Chondrocyte (in vitro differentiated cells): ENCODE results near the gene FAM107B. TPM values are rescaled to one million over a fixed set of nuclear protein-coding genes. Genes with fewer than 3 reads are reported as not detected.
A peak's percentile ranks its signal among the peaks of the same experiment; 100 is the strongest.
"Not testable (repeated sequence)": the region's sequence is repeated elsewhere in the genome, so short reads cannot be mapped to it uniquely, and the experiment has no call there.

Experiments
- DNase-seq: peaks from one replicate; pipeline ENCODE4 v3.0.0; 2021; ENCODE audit warnings: mixed read lengths, low spot score
- H3K27ac Mint-ChIP-seq: one replicate; pipeline ENCODE4 v1.8.0; 2021; ENCODE audit warnings: mild to moderate bottlenecking, moderate library complexity, mixed read lengths; ENCODE audit not compliant: unreplicated experiment
- H3K27me3 Mint-ChIP-seq: 2 replicates; pipeline ENCODE4 v1.8.0; 2021; ENCODE audit warnings: low read depth, mixed read lengths
- H3K36me3 Mint-ChIP-seq: 2 replicates; pipeline ENCODE4 v1.8.0; 2021; ENCODE audit warnings: low read depth, mixed read lengths
- H3K4me1 Mint-ChIP-seq: 2 replicates; pipeline ENCODE4 v1.8.0; 2021; ENCODE audit warnings: low read depth, mild to moderate bottlenecking, mixed read lengths
- H3K4me3 Mint-ChIP-seq: one replicate; pipeline ENCODE4 v1.8.0; 2021; ENCODE audit warnings: mild to moderate bottlenecking, moderate library complexity, mixed read lengths; ENCODE audit not compliant: unreplicated experiment
- H3K9me3 Mint-ChIP-seq: 2 replicates; pipeline ENCODE4 v1.8.0; 2021; ENCODE audit warnings: low read depth, mixed read lengths
- total RNA-seq: library from RNA; stranded (reverse); gene quantifications from 3 replicates; pipeline ENCODE4 v1.2.1, GENCODE V29; 2021
- TF ChIP-seq, protein P1 (sequence below): fragments of 200-600 bp; sonication (generic); IDR thresholded peaks from 2 replicates; pipeline ENCODE4 v1.5.0; 2021; ENCODE audit warnings: antibody characterized with exemption, mild to moderate bottlenecking, moderate library complexity

FAM107B gene
- total RNA-seq, 1 donor from 2014 or later: 29.1 TPM

DNA sequence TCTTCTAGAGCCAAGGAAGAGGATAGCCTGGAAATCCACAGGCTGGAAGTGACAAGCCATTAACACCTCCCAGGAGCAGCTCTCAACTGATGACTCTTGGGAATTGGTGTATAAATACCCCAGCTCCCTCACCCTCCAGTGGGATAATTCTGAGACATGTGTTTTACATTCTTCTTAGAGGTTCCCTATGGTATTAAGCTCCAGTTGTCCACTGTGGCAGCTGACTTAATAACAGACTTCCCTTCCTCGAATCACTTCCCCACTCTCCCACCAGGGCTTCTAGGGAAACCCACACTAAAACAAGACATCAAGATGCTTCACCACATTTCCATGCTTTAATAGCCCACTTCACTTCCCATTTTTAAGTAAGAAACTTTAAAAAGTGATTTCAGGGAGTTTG lies 47.2 kb downstream of the FAM107B start:
- TF ChIP-seq, protein P1, sequence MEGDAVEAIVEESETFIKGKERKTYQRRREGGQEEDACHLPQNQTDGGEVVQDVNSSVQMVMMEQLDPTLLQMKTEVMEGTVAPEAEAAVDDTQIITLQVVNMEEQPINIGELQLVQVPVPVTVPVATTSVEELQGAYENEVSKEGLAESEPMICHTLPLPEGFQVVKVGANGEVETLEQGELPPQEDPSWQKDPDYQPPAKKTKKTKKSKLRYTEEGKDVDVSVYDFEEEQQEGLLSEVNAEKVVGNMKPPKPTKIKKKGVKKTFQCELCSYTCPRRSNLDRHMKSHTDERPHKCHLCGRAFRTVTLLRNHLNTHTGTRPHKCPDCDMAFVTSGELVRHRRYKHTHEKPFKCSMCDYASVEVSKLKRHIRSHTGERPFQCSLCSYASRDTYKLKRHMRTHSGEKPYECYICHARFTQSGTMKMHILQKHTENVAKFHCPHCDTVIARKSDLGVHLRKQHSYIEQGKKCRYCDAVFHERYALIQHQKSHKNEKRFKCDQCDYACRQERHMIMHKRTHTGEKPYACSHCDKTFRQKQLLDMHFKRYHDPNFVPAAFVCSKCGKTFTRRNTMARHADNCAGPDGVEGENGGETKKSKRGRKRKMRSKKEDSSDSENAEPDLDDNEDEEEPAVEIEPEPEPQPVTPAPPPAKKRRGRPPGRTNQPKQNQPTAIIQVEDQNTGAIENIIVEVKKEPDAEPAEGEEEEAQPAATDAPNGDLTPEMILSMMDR: no peak
- Mint-ChIP-seq H3K36me3 (no peaks in the 10 kb centered on the region), H3K9me3 (peaks cover 5% of the 10 kb centered on the region), H3K27me3 (peaks cover 20% of the 10 kb centered on the region), H3K4me3 (no peak overlapping the region), H3K4me1 (peaks cover 5% of the 10 kb centered on the region), H3K27ac (no peak overlapping the region)
- DNase-seq: no peak

DNA sequence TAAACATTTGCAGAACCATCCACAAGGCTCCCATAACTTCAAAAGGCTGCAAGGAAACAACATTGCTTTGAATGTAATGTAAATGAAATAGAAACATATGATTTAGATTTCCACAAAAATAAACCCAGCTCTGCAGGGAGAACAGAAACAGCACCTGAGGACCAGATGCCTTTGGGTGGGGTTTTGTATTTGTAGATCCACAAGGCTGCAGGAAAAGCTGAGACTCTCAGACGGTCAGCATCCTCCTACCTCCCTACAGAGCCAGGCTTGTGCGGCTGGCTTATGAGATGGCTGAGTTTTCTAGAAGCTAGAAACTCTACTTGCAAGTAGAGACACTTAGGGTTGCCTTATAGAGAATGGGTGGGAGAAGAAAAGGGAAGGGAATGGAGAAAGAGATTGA lies 49.8 kb downstream of the FAM107B start:
- H3K27me3 Mint-ChIP-seq: peaks cover 20% of the 10 kb centered on the region
- H3K4me1 Mint-ChIP-seq: peaks cover 5% of the 10 kb centered on the region
- H3K27ac Mint-ChIP-seq: no peak overlapping the region
- H3K4me3 Mint-ChIP-seq: no peak overlapping the region
- peaks cover 5% of the 10 kb centered on the region for H3K9me3 Mint-ChIP-seq
- TF ChIP-seq, protein P1: no peak
- H3K36me3 Mint-ChIP-seq: no peaks in the 10 kb centered on the region
- no peak for DNase-seq

DNA sequence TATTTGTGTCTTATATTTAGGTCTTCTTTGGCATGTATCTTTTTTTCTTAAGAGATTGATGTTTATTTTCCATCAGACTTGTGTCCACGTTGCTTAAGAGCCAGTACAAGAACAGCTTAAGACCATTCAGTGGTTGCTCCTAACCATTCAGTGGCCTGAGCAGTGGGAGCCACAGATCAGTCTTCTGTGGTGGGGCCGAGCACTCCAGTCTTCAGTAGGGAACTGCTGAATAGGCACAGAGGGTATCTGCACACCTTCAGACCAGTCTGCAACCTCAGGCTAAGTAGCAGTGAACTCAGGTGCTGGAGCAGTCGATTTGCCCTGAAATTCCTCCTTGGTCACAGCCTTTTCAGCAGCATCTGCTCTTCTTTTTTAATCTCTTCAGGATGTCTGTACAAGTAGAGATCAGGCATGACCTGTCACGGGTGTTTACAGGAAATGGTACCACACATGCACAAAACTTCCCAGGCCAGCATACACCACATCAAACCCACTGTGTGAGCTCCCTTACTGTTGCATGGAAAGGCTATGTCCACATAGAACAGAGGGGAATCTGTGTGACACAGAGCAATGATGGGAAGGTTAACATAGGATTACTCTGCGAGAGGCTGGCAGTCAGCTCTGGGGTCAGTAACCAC lies 51.5 kb downstream of the FAM107B start:
- peaks cover 18% of the 10 kb centered on the region for H3K27me3 Mint-ChIP-seq
- H3K36me3 Mint-ChIP-seq: no peaks in the 10 kb centered on the region
- no peak overlapping the region for H3K27ac Mint-ChIP-seq
- H3K4me1 Mint-ChIP-seq: peaks cover 4% of the 10 kb centered on the region
- TF ChIP-seq, protein P1: no peak
- no peak overlapping the region for H3K4me3 Mint-ChIP-seq
- no peak for DNase-seq
- H3K9me3 Mint-ChIP-seq: peaks cover 10% of the 10 kb centered on the region

DNA sequence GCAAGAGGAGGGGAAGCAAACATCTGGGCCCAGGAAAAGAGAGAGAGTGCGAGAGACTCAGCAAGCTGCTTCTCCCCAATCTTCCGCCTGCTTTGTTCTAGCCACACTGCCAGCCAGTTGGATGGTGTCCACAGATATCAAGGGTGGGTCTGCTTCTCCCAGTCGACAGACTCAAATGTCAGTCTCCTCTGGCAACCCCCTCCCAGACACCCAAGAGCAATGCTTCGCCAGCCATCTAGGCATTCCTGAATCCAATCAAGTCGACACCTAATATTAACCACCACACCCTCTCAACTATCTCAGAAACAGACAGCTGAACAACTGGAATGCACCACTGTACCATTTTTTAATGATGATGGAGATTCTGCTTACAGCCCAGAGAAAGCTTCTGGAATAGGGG lies 57.1 kb downstream of the FAM107B start:
- Mint-ChIP-seq H3K27ac (no peak overlapping the region), H3K4me1 (peaks cover 14% of the 10 kb centered on the region), H3K4me3 (no peak overlapping the region), H3K27me3 (no peaks in the 10 kb centered on the region), H3K9me3 (peaks cover 10% of the 10 kb centered on the region), H3K36me3 (no peaks in the 10 kb centered on the region)
- TF ChIP-seq, protein P1: no peak
- DNase-seq: no peak

DNA sequence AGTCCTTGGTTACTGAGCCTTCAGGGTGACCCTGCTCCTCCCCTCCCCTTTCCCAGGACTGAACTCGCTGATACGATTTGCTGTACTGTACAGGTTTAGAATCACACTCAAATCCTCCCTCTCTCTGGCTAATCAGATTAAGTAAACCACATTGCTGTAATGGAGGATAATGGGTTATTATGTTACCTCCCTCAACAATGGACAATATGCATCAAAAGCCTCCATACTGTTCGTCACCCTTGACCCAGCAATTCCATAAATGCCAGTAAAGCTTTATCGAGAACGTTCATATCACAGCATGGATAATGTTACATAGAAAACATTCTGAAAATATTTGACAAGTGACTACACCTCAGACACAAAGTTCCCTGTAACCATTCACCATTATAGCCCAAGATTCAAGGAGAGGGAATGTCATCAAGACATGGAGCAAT lies 61.7 kb downstream of the FAM107B start:
- Mint-ChIP-seq H3K9me3 (peaks cover 5% of the 10 kb centered on the region), H3K36me3 (no peaks in the 10 kb centered on the region), H3K27me3 (no peaks in the 10 kb centered on the region), H3K4me3 (no peak overlapping the region), H3K4me1 (peaks cover 20% of the 10 kb centered on the region), H3K27ac (peak overlapping the region; percentile 86)
- TF ChIP-seq, protein P1: no peak
- DNase-seq: no peak

DNA sequence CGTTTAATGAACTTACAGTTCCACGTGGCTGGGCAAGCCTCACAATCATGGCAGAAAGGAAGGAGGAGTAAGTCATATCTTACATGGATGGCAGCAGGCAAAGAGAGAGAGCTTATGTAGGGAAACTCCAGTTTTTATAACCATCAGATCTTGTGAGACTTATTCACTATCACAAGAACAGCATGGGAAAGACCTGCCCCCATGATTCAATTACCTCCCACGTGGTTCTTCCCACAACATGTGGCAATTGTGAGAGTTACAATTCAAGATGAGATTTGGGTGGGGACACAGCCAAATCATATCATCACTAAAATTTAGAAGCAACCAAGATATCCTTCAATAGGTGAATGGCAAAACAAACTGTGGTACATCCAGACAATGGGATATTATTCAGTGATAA lies 65.4 kb downstream of the FAM107B start:
- H3K27ac Mint-ChIP-seq, H3K4me3 Mint-ChIP-seq, H3K27me3 Mint-ChIP-seq, DNase-seq, H3K36me3 Mint-ChIP-seq, H3K9me3 Mint-ChIP-seq: not testable (repeated sequence)
- peaks cover 28% of the 10 kb centered on the region for H3K4me1 Mint-ChIP-seq
